Activated CD4-positive, alpha-beta T cell treated with anti-CD3 and anti-CD28 coated beads, Interleukin-2, Interleukin-6, amounts not matched to agents 100 ng/mL and 50 ng/mL, durations not matched to agents 16 hours and 8 hours (primary cell): ENCODE data around the gene ZNF638.

Experiments
- DNase-seq: peaks from one replicate; pipeline ENCODE4 v3.0.0-alpha.2; 2020

The ZNF638 gene

DNA sequence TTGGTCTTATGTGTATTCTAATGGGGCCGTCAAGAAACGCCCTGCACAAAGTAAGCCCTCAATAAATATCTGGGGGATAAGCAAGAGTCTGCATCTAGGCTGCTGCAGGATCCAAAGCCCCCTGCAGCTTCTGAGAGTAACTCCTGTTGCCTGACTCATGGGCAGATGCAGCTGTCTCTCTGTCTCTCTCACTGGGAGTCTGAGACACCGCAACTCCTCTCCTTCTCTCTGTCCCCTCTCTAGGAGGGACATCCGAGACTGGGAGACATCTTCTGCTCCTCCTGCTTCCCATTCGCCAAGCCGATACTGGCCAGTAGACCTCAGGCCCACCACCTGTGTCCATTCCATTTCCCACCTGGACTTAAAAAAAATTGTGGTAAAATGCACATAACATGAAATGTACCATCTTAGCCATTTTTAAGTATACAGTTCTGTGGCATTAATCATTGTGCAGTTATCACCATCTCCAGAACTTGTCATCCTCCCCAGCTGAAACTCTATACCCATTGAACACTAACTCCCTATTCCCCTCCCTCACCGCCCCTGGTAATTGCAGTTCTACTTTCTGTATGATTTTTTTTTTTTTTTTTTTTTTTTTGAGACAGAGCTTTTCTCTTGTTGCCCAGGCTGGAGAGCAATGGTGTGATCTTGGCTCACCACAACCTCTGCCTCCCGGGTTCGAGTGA, 141.9 kb downstream of the ZNF638 start:
- no peak for DNase-seq

DNA sequence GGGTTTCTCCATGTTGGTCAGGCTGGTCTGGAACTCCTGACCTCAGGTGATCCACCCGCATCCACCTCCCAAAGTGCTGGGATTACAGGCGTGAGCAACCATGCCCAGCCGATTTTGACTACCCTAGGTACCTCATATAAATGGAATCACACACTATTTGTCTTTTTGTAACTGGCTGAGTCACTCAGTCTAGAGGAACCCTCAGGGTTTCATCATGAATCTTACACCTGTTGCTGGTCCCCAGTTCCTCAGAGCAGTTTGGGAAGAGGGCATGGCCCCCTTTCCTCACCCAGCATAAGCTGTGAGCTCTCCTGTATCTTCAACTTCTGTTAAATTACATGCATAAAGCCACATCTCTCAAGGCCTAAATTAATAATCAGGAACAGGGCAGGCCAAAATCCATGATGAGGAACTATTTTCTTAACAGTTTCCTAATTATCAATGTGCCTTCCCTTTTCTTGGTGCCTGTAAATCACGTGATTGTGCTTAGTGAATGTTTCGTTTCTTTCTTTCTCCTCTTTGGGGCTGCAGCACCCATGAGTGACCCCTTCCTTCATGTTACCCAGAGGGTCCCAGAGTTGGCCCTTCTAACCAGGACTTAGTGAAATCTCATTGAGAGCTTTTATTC, 142.6 kb downstream of the ZNF638 start:
- DNase-seq, result no peak

DNA sequence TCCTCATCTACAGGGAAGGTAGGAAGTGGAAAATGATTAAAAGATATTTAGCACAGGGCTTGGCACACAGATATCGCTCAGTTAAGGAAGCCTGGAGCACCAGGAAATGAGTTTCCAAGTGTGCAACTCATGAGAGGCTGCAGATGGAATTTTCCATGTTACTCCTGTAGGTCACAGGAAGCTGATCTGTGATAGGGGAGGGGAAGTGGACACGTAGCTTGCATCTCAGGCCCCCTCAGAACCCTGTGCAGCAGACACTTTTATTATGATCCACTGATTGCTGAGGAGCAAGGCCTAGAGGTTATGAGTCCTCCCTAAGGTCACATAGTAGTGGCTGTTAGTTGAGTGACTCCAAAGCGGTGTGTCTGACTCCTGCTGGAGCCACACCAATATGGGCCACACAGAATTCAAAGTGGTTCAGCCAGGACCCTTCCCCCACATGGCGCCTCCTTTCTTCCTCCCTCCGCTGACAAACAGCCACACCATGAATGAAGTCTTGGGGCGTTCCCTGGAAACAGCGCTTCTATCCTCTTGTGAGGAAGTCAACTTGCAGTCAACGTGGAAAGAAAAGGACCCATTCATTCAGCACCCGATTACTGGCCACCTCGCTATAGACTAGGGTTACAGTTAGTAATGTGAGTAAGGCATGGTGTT, 143.3 kb downstream of the ZNF638 start:
- no peak for DNase-seq

DNA sequence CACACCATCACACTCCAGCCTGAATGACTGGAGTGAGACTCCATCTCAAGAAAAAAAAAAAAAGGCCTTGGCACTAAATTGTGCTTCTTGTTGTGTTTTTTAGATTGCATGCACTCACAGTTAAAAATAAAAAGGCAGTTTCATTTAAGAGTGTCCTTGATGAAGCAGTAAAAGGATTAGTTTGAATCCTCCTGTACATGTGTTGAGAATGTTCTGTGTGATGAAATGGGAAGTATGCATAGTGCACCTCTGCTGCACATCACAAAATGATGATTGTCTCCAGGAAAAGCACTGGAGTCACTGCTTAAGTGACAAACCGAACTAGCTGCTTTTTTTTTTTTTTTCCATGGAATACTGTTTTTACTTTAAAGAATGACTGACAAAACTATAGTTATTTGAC, 144.9 kb downstream of the ZNF638 start:
- no peak for DNase-seq

DNA sequence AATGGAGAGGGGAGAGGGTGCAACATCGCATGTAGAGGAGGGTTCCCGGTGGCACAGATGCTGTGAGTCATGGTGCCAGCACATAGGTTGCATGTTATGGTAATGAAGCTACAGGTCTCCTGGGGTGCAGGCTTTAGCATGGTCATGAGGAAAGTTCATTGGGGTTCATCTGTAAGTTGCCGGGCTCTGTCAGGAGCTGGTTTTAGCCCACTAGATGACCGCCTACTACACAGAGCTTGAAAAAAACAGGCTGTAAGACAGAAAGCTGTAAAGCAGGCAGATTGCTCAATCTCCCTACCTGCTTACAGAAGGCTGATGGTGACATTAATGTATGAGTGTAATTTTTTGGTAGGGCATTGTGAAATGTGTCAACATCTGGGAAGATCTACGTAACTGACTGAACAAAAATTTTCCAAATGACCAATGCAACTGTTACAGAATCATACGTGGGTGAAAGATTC, 145.7 kb downstream of the ZNF638 start:
- DNase-seq, result no peak

DNA sequence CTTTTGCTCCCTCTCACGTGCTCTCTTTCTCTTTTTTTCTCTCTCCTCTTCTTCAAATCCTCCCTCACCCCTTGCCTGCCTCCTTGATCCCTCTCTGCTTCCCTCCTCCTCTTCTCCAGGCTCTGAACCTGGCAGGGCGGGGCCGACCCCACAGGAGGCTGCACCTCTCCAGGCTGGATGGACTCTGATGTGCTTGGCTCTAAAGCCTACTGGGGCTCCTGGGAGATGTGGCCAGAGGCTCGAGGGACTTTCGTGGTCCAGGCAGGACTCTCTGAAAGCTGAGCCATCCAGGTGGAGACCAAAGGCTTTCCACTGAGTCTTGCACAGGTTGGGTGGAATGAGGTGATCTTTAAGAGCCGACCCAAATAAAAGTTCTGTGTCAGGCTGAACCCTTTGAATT, 147.2 kb downstream of the ZNF638 start:
- DNase-seq, result no peak

DNA sequence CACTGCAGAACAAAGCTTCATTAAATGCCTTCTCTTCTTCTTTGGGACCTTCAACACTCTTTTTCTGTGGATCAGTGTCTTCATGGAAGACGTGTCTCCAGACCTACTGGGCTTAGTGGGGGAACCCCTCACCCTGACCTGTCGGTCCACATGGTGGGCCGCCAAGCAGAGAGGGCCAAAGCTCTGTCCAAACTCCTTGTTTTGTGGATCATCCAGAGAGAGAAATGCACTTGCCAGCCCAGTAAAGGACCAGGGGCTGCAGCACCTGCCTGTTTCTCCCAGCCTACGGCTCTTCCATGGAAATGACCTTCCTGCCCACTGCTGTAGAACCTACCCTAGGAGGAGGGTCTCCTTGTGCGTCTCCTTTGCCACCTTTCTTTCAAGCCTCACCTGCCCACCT, 147.7 kb downstream of the ZNF638 start:
- no peak for DNase-seq

DNA sequence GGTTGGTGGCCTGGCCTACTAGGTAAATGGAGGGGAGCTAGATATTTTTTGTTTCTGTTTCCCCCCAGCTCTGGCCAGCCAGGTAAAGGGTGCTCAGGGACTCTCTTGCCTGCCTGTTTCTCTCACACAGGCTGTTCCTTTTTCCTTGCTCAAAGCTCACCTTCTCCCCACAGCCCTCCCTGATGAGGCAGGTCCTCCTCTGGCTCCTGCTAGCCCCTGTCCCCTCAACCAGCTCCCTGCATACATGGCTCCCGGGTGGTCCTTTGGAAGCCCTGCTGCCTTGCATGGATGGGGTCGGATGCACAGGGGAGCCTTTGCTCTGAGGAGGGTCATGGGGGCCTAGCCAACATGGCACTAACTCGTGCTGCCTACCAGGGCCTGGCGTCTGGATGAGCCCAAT, 149.5 kb downstream of the ZNF638 start:
- DNase-seq, result no peak

DNA sequence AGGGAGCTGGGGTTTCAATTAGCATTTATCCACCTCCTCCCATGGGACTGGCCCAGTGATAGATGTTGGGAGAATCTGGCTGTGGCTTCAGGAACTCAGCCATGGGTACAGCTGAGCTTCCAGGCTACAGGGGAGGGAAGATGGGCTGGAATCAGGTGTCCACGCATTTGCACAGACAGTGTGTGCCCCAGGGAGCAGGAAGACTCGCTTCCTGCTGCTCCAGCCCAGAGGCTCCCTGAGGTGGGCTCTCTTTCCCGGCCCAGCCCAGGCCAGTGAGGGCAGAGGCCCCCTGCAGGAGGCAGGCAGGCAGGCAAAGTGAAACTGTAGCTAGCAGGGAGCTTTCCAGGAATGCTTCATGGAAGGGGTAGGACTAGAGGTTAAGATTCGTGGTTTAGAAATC, 150.5 kb downstream of the ZNF638 start:
- DNase-seq, result no peak

DNA sequence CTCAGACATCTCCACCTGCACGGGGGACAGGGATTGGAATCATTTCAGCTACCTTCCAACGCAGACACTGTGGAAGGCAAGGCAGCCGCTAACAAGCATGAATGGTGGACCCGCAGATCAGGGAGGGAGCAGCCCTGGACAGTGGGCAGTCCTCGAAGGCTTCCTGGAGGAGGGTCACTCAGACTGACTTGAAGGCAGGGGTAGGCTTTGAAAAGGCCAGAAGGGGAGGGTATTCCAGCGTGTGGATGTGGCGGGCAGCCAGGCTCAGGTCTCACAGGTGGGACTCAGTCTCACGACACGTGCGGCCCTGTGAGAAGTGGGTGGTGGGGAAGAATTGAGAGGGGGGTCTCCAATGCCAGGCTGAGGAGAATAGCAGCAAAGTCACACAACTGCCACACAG, 151.7 kb downstream of the ZNF638 start:
- DNase-seq, result no peak

DNA sequence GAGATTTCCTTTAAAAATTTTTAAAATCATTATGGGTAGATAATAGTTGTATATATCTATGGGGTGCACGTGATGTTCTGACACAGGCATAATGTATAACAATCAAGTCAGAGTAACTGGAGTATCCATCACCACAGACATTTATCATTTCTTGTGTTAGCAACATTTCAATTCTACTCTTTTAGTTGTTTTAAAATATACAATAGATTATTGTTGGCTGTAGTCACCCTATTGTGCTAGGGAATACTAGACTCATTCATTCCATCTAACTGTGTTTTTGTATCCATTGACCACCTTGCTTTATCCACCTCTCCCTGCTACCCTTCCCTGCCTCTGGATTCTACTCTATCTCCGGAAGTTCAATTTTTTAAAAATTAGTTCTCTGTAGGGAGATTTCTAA, 152.8 kb downstream of the ZNF638 start:
- DNase-seq, result no peak
